NCI-H345 treated with DMSO at 0.1 percent for 48 hours (cell line): ENCODE data around the gene LLGL2.

ENCODE experiments used
- DNase-seq: peaks from one replicate; lab custom pipeline; 2025; ENCODE audit not compliant: unreplicated experiment; lab: John Stamatoyannopoulos, UW

LLGL2 gene

GRCh38 chr17:75549246-75550138 lies 24.0 kb downstream of the LLGL2 start:
- peak; percentile 91 for DNase-seq

GRCh38 chr17:75550139-75550465 lies 24.6 kb downstream of the LLGL2 start:
- no peak for DNase-seq

- no peak for DNase-seq
Observed at GRCh38 chr17:75551266-75551665, 25.8 kb downstream of the LLGL2 start.

GRCh38 chr17:75552425-75553294 lies 27.2 kb downstream of the LLGL2 start:
- DNase-seq, result no peak

- no peak for DNase-seq
Observed at GRCh38 chr17:75553295-75554110, 28.0 kb downstream of the LLGL2 start.

- DNase-seq, result no peak
Observed at GRCh38 chr17:75555679-75556153, 30.2 kb downstream of the LLGL2 start.

- no peak for DNase-seq
Observed at GRCh38 chr17:75557075-75557851, 31.8 kb downstream of the LLGL2 start.

- DNase-seq, result no peak
Observed at GRCh38 chr17:75557852-75558665, 32.6 kb downstream of the LLGL2 start.

- no peak for DNase-seq
Observed at GRCh38 chr17:75558666-75559530, 33.4 kb downstream of the LLGL2 start.

GRCh38 chr17:75559958-75560533 lies 34.5 kb downstream of the LLGL2 start:
- no peak for DNase-seq

GRCh38 chr17:75561927-75562603 lies 36.6 kb downstream of the LLGL2 start:
- DNase-seq, result no peak

GRCh38 chr17:75563063-75563758 lies 37.7 kb downstream of the LLGL2 start:
- DNase-seq, result no peak

GRCh38 chr17:75564195-75564594 lies 38.7 kb downstream of the LLGL2 start:
- no peak for DNase-seq

- DNase-seq, result no peak
Observed at GRCh38 chr17:75565066-75565465, 39.6 kb downstream of the LLGL2 start.

- DNase-seq, result no peak
Observed at GRCh38 chr17:75565618-75566017, 40.1 kb downstream of the LLGL2 start.

- DNase-seq, result no peak
Observed at GRCh38 chr17:75566416-75566815, 40.9 kb downstream of the LLGL2 start.

GRCh38 chr17:75566834-75567233 lies 41.3 kb downstream of the LLGL2 start:
- no peak for DNase-seq
